ENCODE data around the gene CSNK1D.

CSNK1D gene

GRCh38 chr17:82247182-82247823, 26.2 kb downstream of the CSNK1D start:
- no peak for TF ChIP-seq CTCF (IDR thresholded peaks at IDR 0.05; ENCODE audit: low read depth, low read length, missing control alignments)
- DNase-seq (ENCODE audit: extremely low read depth, low read depth), result no peak
- H3K4me3 ChIP-seq (replicated peaks; ENCODE audit: low read depth, low read length), result no peak overlapping the region

- no peak for DNase-seq (ENCODE audit: extremely low read depth, low read depth)
- no peak for TF ChIP-seq CTCF (IDR thresholded peaks at IDR 0.05; ENCODE audit: low read depth, low read length, missing control alignments)
- H3K4me3 ChIP-seq (replicated peaks; ENCODE audit: low read depth, low read length), result no peak overlapping the region
These were observed 26.9 kb downstream of the CSNK1D start for GRCh38 chr17:82246365-82247181.

GRCh38 chr17:82246040-82246364, 27.5 kb downstream of the CSNK1D start:
- DNase-seq (ENCODE audit: extremely low read depth, low read depth), result no peak
- H3K4me3 ChIP-seq (replicated peaks; ENCODE audit: low read depth, low read length), result no peak overlapping the region
- TF ChIP-seq CTCF (IDR thresholded peaks at IDR 0.05; ENCODE audit: low read depth, low read length, missing control alignments), result no peak

GRCh38 chr17:82245134-82246039, 28.1 kb downstream of the CSNK1D start:
- no peak for TF ChIP-seq CTCF (IDR thresholded peaks at IDR 0.05; ENCODE audit: low read depth, low read length, missing control alignments)
- no peak overlapping the region for H3K4me3 ChIP-seq (replicated peaks; ENCODE audit: low read depth, low read length)
- DNase-seq (ENCODE audit: extremely low read depth, low read depth), result no peak

GRCh38 chr17:82244413-82245133, 28.9 kb downstream of the CSNK1D start:
- TF ChIP-seq CTCF (IDR thresholded peaks at IDR 0.05; ENCODE audit: low read depth, low read length, missing control alignments), result peak; percentile 30
- no peak for DNase-seq (ENCODE audit: extremely low read depth, low read depth)
- H3K4me3 ChIP-seq (replicated peaks; ENCODE audit: low read depth, low read length), result no peak overlapping the region
